Hypothalamus (tissue), 51 donors: Measurements from ENCODE around the gene CCNYL1.

ENCODE experiments used
- DNase-seq, 51 donors: peaks; one replicate each; lab custom pipeline; 2025; lab: John Stamatoyannopoulos, UW

The CCNYL1 gene

GRCh38 chr2:207784898-207785297 lies 73.5 kb downstream of the CCNYL1 start:
- DNase-seq = no peak

DNA sequence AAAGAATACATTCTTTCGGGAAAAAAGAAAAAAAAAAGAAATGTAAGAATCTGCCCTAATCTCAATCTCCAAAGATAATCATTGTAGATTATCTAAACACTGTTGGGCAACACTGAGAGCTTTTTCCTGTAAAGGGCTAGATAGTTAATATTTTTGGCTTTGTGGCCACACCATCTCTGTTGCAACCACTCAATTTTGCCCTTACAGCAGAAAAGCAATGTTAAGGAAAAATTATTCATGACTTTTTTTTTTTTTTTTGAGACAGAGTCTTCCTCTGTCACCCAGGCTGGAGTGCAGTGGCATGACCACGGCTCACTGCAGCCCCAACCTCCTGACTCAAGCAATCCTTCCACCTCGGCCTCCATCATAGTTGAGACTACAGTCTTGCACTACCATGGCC lies 75.6 kb downstream of the CCNYL1 start:
- DNase-seq = no peak

GRCh38 chr2:207787800-207788199 lies 76.4 kb downstream of the CCNYL1 start:
- DNase-seq = no peak

- no peak for DNase-seq
These were observed 79.5 kb downstream of the CCNYL1 start for GRCh38 chr2:207790898-207791297.

- no peak for DNase-seq
These were observed 80.3 kb downstream of the CCNYL1 start for GRCh38 chr2:207791579-207792243.

- no peak for DNase-seq
These were observed 80.9 kb downstream of the CCNYL1 start for GRCh38 chr2:207792244-207792785.

- no peak for DNase-seq
These were observed 85.3 kb downstream of the CCNYL1 start for GRCh38 chr2:207796585-207797350.

DNA sequence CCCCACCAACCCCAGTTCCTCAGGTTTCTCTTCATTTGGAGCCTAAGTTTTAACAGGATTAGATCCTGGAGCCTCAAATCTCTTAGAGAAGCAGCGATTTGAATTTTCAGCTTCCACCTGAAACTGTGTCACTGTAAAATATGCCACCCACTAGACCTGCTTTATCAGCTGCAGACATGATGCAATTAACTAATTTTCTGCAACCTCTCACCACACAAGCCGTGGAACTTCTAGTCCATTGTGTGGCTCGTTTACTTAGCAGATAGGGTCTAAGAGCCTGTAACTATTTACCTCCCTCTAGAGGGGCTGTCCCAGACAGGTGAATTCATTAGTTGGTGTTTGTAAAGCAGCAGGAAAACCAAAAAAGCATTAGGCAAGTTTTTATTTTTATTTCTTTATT lies 89.8 kb downstream of the CCNYL1 start:
- DNase-seq = no peak

- DNase-seq = no peak
These were observed 91.2 kb downstream of the CCNYL1 start for GRCh38 chr2:207802650-207803049.
